ENCODE measurements around the gene KCNF1.

KCNF1 gene

GRCh38 chr2:10917927-10918326 is 6.2 kb downstream of the KCNF1 start:
- Histone ChIP-seq H2AFZ (ENCODE audit: low read depth, low read length) (no peak overlapping the region), H4K20me1 (ENCODE audit: insufficient read depth, low read length) (0 out of 2 replicates have a peak, but pooled peaks cover 8% of the 10 kb centered on the region), H3K27ac (ENCODE audit: low read length) (no peak overlapping the region), H3K9ac (ENCODE audit: low read depth, low read length) (no peak overlapping the region), H3K4me3 (ENCODE audit: low read depth in 1 of 2, low read length in 2 of 2) (no peak overlapping the region), H3K36me3 (ENCODE audit: insufficient read depth, low read length) (no peaks in the 10 kb centered on the region), H3K9me3 (ENCODE audit: insufficient read depth, low read length, severe bottlenecking) (no peaks in the 10 kb centered on the region), H3K27me3 (ENCODE audit: insufficient read depth, low read length, poor library complexity) (no peaks in the 10 kb centered on the region), H3K4me2 (ENCODE audit: insufficient read depth, low read length) (no peak overlapping the region), H3K4me1 (ENCODE audit: insufficient read depth, low read length) (peaks cover 6% of the 10 kb centered on the region; the same call in 1 of the 2 replicates), H3K79me2 (ENCODE audit: insufficient read depth, low read length) (no peaks in the 10 kb centered on the region)
- DNase-seq (no peak), ATAC-seq (ENCODE audit: insufficient read depth, low read depth) (no peak)
- TF ChIP-seq EZH2 (IDR thresholded peaks at IDR 0.05; ENCODE audit: borderline replicate concordance, low read depth, low read length, severe bottlenecking): no peak
- no peak for TF ChIP-seq CTCF (IDR thresholded peaks at IDR 0.05; ENCODE audit: borderline replicate concordance, extremely low read depth, low read length, poor library complexity, severe bottlenecking)

DNA sequence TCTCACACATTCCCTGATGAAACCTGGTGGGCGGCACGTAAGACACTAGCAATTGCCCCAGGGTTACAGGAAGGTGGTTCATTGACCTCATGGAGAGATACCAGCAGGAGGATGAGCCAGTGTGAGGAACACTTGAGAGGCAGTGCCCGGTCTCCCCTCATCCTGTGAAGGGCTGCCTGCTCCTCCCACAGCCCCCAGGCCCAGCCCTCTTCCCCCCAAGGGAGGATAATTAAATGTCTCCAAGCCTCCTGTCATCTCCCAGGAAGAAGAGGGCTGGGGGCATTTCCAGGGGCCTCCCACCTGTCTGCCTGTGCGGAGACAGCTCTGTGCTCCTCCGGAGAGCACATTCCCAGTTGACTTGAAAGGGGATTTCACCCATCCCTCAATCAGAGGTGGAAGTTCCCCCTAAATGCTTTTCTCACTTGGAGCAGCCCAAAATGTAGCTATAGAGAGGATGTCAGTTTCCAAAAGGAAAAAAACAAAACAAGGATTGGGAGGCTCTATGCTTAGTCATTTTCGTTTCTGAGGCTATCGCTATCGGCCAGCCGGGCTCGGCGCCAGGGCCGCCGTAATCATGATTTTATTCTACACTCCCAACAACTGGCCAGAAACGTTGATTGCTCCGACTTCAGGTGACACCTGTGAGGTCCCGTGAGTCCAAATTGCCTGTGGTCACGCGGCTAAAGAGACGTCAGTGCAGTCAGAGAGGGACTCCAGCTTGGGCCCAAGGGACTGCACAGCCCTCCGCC is 7.1 kb downstream of the KCNF1 start:
- H3K36me3 ChIP-seq (ENCODE audit: insufficient read depth, low read length): no peaks in the 10 kb centered on the region
- H2AFZ ChIP-seq (ENCODE audit: low read depth, low read length): no peak overlapping the region

DNA sequence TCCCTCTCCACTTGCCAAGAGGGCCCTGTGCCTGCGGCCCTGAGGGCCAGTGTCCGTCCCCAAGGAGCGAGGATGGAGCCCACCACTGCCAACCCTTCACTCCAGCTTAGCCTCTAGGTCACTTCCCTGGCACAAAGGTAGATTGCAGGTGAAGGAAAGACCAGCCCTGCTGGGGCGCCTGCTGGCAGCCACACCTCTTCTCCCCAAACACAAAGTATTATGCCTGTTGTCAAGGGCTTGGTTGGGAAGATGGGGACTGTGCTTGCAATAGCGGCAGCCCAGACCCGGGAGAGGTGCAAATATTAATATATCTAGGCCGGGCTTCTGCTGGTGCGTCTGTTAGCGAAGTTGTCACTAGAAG is 7.7 kb downstream of the KCNF1 start:
- no peak overlapping the region for H3K27ac ChIP-seq (ENCODE audit: low read length)
- DNase-seq (no peak), ATAC-seq (ENCODE audit: insufficient read depth, low read depth) (no peak)
- no peak overlapping the region for H3K9ac ChIP-seq (ENCODE audit: low read depth, low read length)
- no peak overlapping the region for H3K4me2 ChIP-seq (ENCODE audit: insufficient read depth, low read length)
- H4K20me1 ChIP-seq (ENCODE audit: insufficient read depth, low read length): 0 out of 2 replicates have a peak, but pooled peaks cover 7% of the 10 kb centered on the region
- peaks cover 6% of the 10 kb centered on the region; the same call in 1 of the 2 replicates for H3K4me1 ChIP-seq (ENCODE audit: insufficient read depth, low read length)
- no peaks in the 10 kb centered on the region for H3K27me3 ChIP-seq (ENCODE audit: insufficient read depth, low read length, poor library complexity)
- no peaks in the 10 kb centered on the region for H3K36me3 ChIP-seq (ENCODE audit: insufficient read depth, low read length)
- no peaks in the 10 kb centered on the region for H3K9me3 ChIP-seq (ENCODE audit: insufficient read depth, low read length, severe bottlenecking)
- TF ChIP-seq CTCF (IDR thresholded peaks at IDR 0.05; ENCODE audit: borderline replicate concordance, extremely low read depth, low read length, poor library complexity, severe bottlenecking): no peak
- TF ChIP-seq EZH2 (IDR thresholded peaks at IDR 0.05; ENCODE audit: borderline replicate concordance, low read depth, low read length, severe bottlenecking): no peak
- no peaks in the 10 kb centered on the region for H3K79me2 ChIP-seq (ENCODE audit: insufficient read depth, low read length)
- H3K4me3 ChIP-seq (ENCODE audit: low read depth in 1 of 2, low read length in 2 of 2): no peak overlapping the region
- H2AFZ ChIP-seq (ENCODE audit: low read depth, low read length): no peak overlapping the region

More for the DNA sequence above, 7.1 kb downstream of the KCNF1 start:
- Histone ChIP-seq H3K9me3 (ENCODE audit: insufficient read depth, low read length, severe bottlenecking) (no peaks in the 10 kb centered on the region), H3K4me3 (ENCODE audit: low read depth in 1 of 2, low read length in 2 of 2) (no peak overlapping the region), H3K4me1 (ENCODE audit: insufficient read depth, low read length) (peaks cover 6% of the 10 kb centered on the region; the same call in 1 of the 2 replicates), H3K79me2 (ENCODE audit: insufficient read depth, low read length) (no peaks in the 10 kb centered on the region), H3K27ac (ENCODE audit: low read length) (no peak overlapping the region), H3K9ac (ENCODE audit: low read depth, low read length) (no peak overlapping the region), H3K27me3 (ENCODE audit: insufficient read depth, low read length, poor library complexity) (no peaks in the 10 kb centered on the region), H4K20me1 (ENCODE audit: insufficient read depth, low read length) (0 out of 2 replicates have a peak, but pooled peaks cover 8% of the 10 kb centered on the region), H3K4me2 (ENCODE audit: insufficient read depth, low read length) (no peak overlapping the region)
- no peak for DNase-seq
- TF ChIP-seq EZH2 (IDR thresholded peaks at IDR 0.05; ENCODE audit: borderline replicate concordance, low read depth, low read length, severe bottlenecking) (no peak), CTCF (IDR thresholded peaks at IDR 0.05; ENCODE audit: borderline replicate concordance, extremely low read depth, low read length, poor library complexity, severe bottlenecking) (no peak)
- ATAC-seq (ENCODE audit: insufficient read depth, low read depth): no peak

Data from DND-41 (cell line).